Right kidney (tissue), 1 donor: ENCODE results near the gene VWF.
"Not testable (repeated sequence)": the region's sequence is repeated elsewhere in the genome, so short reads cannot be mapped to it uniquely, and the experiment has no call there.

Source experiments
- DNase-seq: peaks from one replicate; pipeline ENCODE4 v3.0.0-alpha.2; 2016

VWF gene

DNA sequence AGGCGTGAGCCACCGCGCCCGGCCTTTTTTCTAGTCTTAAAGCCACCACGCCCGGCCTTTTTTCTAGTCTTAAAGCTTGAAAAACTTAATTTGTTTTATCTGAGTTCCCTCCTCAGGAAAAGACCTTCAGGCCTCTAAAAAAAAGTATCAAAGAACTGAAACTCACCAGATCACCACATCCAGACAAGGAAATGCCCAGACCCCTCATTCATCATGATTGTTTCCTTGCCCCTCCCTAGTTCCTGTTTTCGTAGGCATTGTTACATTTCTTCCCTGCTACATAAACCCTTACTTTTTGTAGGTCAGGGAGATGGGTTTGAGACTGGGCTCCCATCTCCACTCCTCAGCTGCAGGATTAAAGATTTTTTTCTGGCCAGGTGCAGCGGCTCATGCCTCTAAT is 21.1 kb upstream of the VWF start:
- no peak for DNase-seq

DNA sequence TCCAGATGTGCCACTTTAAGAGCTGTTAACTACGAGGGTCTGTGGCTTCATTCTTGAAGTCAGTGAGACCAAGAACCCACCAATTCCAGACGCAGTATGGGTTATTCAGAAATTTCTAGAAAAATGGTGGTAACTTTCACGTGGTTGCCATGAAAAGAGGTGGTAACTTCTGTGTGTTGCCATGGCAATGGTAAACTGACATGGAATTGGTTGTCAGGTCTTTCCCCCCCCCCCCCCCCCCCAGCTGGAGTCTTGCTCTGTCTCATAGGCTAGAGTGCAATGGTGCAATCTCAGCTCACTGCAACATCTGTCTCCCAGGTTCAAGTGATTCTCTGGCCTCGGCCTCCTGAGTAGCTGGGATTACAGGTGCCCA is 18.8 kb upstream of the VWF start:
- no peak for DNase-seq

GRCh38 chr12:6142368-6143302 is 18.2 kb upstream of the VWF start:
- DNase-seq = not testable (repeated sequence)

GRCh38 chr12:6141731-6142367 is 17.4 kb upstream of the VWF start:
- not testable (repeated sequence) for DNase-seq

GRCh38 chr12:6140651-6141447 is 16.4 kb upstream of the VWF start:
- DNase-seq = no peak

DNA sequence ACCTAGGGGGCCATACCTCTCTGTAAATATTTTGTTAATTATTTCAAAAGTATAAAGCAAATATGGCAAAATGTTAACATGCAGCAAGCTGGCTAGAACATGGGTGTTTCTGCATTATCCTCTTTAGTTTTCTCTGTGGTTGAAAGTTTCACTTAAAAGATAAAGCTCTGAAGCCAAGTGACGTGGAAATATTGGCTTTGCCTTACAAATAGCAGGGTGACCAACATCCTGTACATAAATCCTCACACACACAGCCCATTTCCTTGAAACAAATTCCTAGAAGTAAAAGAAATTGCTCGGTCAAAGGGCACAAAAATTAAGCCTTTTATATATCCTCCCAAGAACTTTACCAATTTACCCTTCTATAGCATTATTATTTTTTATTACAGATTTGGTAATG is 10.6 kb upstream of the VWF start:
- no peak for DNase-seq

- DNase-seq = no peak
Measured at GRCh38 chr12:6133642-6134041, 9.2 kb upstream of the VWF start.

DNA sequence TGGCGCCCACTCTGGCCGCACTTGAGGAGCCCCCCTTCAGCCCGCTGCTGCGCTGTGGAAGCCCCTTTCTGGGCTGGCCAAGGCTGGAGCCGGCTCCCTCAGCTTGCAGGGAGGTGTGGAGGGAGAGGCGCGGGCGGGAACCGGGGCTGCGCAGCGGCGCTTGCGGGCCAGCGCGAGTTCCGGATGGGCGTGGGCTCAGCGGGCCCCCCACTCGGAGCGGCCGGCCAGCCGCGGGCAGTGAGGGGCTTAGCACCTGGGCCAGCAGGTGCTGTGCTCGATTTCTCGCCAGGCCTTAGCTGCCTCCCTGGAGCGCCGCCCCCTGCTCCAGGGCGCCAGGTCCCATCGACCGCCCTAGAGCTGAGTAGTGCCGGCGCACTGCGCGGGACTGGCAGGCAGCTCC is 8.0 kb upstream of the VWF start:
- no peak for DNase-seq

GRCh38 chr12:6125310-6125608 is 789 bp upstream of the VWF start:
- no peak for DNase-seq

- no peak for DNase-seq
Measured at GRCh38 chr12:6123258-6123657, 1.2 kb downstream of the VWF start.

DNA sequence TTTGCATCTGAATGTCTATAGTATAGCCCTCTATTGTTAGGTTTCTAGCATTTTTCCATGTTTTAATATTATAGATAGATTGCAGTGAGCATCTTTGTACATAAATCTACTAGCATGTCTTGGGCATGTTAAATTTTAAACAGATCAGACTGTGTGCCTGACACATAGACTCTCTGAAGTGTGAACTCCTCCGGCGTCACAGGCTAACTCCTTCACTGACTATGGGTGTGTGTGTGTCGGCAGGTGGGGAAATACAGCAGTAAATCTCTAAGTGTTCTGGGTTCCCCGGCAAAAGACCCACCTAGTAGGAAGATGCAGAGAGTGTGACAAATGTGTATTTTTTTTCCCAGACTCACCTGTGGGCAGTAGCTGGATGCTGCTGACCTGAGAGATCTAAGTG is 2.3 kb downstream of the VWF start:
- DNase-seq = no peak

DNA sequence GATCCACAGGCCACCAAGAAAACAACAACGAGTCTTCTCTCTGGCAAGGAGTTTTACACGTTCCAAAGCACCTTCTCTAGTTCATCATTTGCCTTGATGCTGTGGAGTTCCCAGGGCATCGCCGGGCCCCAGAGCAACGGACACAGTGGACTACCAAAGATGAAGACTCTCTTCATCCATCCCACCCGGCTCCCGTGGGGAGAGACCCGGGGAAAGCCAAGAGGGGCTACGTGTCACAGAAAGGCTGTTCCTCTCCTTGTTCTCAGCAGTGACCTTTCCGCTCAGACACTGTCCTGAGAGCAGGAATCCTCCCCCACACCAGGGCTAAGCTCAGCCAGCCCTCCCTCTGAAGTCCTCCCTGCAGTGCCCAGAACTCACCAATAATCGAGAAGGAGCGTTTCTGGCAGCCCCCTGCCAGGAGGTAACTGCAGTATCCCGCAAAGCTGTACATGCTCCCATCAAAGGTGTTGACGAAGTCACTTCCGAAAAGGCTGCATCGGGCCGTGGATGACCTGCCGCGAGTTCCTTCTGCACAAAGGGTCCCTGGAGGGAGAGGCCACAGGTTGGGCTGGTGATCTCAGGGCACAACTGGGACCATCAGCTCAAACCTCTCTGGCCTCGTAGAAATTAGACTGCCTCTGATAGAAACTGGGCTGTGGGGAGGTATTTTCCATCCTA is 3.5 kb downstream of the VWF start:
- no peak for DNase-seq

DNA sequence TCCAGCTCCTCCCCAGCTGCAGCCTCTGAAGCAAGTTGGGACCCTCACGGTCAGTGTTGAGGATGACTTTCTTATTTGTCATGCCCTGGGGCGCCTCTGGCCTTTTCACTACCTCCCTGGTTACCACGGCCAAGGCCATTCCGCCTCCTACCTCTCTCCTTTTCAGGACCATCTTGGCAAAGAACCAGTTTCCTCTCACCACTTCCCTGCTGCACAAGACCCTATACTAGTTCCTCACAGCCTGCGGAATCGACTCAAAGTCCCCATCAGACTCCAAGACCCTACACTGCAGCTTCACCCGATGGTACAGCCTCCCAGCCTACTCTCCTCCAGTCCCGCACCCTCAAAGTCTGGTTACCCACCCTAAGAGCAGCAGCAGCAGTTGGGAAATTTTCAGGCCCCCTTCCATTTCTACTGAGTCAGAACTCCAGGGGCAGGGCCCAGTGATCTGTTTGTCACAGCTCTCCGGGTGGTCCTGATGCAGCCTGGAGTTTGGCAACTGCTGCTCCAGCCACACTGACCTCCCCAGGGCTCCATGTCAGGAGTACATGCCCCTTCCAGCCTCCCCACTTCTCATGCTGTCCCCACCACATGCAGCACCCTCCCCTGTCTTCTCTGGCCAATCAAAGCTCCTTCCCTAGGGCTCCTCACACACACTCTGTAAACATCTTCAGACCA is 5.4 kb downstream of the VWF start:
- no peak for DNase-seq

GRCh38 chr12:6116471-6117021 is 7.9 kb downstream of the VWF start:
- no peak for DNase-seq

DNA sequence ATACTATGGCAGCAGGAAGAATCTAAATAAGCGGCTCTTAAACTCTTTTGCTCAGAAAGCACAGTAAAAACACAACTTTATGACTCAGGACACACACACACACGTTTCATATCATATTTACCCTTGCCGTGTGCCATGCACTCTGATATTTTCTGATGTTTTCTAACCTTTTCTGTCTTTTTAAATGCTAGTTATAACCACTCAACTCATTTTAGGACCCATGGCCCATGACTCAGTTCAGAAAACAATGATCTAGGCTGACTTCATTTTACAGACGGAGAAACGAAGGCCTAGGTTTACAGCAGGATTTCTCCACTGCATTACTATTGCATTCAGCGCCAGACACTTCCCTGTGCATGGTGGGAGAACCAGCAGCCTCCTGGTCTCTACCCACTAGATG is 9.1 kb downstream of the VWF start:
- DNase-seq = no peak

DNA sequence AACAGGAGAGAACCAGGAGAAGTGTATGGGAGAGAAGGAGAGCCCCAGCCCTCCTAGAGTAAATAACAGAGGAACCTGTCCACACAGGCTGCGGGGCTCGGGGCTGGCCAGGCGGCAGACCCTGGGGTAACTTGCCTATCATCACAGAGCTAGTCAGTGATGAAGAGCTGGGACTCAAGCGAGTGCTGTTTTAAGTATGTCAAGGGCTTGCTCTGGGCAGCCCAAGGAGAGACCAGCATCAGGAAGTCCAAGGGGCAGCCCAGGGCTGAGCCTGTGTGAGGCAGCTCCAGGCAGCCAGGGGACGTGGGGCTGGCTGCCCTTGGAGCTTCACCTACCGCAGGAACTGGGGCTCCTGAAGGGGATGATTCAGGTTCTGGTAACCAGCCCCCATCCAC is 10.0 kb downstream of the VWF start:
- DNase-seq = no peak

DNA sequence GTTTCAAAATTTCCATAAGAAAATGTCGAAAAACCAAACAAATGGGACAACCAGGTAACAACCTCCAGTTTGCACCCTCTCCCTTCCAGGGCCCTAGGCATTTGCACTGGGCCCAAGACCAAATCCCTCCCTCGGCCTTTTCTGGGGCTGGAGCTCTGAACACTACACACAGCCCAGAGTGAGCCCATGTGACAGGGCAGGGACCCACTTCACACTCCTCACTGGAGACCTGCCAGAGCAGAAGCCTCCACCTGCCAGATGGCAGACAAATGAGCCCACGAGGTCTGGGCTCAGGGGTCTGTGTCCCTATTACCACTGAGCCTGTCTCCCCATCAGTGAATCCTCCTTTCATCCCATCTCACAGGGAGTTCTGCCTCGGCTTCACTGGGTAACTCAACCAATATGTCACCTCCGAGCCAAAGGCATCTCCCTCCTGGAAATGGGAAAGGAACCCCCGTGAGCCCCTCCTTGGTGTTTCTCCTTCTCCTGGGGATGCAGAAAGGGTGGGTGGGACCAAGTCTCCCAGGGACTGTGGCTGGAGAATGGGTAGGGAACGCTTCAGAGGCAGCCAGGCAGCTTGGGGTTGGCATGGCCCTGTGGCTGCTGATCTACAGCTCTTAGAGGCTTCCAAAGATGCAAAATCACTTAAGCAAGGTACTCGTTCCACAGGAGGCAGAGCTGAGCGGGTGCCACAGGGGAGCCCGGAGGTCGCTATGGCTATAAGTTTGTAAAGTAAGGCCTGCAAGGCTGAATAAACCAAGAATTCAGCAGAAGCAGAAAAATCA is 10.6 kb downstream of the VWF start:
- no peak for DNase-seq

GRCh38 chr12:6112004-6112403 is 12.5 kb downstream of the VWF start:
- DNase-seq = no peak

DNA sequence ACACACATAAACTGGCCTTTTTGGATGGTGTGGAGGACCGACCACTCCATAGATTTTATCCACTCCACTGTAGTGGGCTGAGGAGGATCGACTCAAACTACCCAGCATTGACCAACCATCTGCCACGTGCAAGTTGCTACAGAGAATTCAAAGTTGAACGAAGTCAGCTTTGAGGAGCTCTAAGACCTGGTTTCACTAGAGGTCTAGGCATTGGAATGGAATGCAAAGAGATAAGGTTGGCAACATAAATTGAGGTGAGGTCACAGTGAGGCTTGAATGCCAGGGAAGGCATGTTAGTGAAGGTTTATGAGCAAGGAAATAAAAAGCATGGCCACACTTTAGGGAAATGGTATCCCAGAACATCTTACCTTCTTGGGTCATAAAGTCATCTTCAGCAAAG is 14.5 kb downstream of the VWF start:
- DNase-seq = no peak

- no peak for DNase-seq
Measured at GRCh38 chr12:6106218-6106617, 18.3 kb downstream of the VWF start.

DNA sequence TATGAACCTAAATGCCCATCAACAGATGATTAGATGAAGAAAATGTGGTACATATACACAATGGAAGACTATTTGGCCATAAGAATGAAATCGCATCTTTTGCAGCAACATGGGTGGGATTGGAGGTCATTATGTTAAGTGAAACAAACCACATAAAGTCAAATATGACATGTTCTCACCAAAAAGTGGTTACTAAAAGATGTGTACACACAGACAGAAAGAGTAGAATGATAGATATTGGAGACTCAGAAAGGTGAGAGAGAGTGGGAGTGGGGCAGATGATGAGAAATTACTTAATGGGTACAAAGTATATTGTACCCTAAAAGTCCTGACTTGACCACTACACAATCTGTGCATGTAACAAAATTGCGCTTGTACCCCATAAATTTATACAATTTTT is 19.6 kb downstream of the VWF start:
- DNase-seq = no peak
